Stimulated activated naive CD4-positive, alpha-beta T cell (primary cell): ENCODE data around the gene ZNF148.

Experiments
- DNase-seq, 6 experiments: peaks; one replicate each; lab custom pipeline; 2025; lab: John Stamatoyannopoulos, UW

ZNF148 gene

DNA sequence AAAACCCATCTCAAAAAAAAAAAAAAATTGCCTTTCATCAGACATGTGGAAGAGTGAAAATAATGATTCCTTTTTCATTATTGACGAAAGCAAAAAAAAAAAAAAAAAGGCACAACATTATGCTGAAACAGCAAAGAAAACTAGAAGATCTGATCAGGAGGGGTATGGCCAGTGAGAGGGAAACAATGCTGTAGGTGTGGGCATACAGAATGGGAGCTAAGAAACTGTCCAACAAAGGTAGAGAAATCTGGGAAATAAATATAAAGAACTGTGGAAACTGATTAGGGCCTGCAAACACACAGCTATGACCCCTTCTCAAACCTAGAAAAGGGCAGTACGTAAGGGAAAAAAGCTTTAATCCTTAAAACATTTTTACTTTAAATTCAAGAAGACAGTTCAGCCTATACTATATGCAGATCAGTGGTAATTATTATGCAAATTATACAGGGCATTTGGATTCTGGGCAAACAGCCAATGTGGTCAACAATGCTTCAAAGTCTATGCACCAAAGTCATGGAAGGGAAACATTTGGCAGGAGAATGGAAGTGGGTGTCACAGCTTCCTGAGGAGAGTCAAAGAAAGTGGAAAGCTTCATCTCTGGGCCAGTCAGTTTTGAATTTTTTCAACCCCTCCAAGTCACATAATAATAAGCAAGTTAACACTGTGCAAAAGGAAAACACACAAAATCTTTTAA lies 94.3 kb downstream of the ZNF148 start:
- no peak for DNase-seq

DNA sequence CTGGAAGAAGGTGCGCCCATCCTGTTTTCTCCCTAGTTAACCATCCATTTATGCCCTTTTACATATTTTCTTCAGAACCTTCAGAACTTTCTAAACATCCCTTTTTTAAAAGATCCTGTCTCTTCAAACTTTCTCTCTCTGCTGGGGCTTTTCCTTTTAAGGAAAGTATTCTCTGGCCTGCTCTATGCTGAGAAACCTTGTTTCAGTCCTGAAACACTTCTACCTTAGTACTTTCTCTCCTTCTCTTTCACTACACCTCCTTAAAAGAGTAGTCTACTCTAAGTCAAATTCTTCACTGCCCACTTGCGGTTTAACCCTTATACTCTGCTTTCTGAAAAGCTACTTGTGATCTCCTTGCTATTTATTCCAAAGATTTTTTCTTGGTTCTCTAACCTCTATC lies 97.0 kb downstream of the ZNF148 start:
- DNase-seq: no peak

DNA sequence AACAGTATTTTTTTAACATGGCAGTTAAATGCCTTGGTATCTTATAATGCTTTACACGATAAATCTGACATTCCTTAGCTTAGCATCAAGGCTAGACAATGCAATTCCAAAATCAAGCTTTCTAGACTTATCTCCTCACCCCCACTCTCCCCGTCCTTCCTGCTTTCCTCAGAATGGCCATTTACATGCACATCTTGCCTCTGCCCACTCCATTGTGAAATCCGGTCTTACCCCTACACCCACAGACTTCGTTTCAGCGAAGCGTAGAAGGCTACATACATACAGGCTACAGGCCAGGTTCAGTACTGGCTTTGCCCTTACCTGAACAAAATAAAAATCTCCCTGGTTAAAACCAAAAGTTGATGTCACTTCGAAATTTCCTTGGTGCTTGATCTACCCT lies 104.0 kb downstream of the ZNF148 start:
- no peak for DNase-seq

DNA sequence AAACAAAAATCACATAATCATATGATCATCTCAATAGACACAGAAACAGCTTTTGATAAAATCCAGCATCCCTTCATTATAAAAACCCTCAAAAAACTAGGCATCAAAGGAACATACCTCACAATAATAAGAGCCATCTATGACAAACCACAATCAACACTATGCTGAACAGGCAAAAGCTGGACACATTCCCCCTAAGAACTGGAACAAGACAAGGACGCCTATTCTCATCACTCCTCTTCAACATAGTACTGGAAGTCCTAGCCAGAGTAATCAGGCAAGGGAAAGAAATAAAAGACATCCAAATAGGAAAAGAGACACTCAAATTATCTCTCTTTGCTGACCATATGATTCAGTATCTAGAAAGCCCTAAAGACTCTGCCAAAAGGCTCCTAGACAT lies 107.7 kb downstream of the ZNF148 start:
- DNase-seq: no peak

DNA sequence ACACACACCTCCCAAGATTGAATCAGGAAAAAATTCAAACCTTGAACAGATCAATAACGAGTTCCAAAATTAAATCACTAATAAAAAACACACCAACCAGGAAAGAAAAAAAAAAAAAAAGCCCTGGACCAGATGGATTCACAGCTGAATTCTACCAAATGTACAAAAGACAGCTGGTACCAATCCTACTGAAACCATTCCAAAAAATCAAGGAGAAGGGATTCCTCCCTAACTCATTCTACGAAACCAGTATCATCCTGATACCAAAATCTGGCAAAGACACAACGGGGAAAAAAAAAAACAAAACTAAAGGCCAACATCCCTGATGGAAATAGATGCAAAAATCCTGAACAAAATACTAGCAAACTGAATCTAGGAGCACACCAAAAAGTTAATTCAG lies 108.2 kb downstream of the ZNF148 start:
- no peak for DNase-seq

DNA sequence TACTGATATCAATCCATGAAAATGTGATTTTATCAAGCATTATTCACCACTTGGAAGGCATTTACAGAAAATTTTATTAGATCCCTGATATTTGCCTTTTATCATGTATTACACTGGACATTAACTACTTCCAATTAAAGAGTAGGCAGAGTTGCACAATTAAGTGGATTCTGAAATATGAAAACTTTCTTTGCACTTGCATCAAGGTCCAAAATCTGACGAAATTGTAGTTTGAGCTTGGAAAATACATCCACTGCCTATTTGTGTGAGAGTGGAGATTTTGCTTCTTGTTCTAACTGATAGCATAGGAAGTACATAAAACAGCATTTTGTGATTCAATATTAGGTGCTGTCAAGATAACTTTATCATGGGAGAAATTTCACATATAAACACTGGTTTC lies 113.0 kb downstream of the ZNF148 start:
- DNase-seq: no peak

DNA sequence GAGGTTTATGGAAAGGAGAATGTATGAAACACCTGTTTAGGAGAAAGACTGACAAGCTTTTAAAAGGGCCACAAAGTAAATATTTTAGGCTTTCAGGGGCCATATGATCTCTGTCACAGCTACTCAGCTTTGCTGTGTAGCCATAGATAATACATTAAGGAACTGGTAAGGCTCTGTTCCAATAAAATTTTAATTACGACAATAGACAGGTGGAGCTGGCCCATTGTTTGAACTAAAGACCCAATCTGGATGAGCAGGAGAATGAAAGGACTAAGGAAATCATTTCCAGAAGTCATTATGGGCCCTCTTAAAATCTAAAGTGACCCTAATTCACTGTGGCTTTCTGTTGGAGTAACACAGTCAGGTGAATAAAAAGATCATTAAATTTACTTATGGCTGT lies 114.1 kb downstream of the ZNF148 start:
- DNase-seq: no peak

DNA sequence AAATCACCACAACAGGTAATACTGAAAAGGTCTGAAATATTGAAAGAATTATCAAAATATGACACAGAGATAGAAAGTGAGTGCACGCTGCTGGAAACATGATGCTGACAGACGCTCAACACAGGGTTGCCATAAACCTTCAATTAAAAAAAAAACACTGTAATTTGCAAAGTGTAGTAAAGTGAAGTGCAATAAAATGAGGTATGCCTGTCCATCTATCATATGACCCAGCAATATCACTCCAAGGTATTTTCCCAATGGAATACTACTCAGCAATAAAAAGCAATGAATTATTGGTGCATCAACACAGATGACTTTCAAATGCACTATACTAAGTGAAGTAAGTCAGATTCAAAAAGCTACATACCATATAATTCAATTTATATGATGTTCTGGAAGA lies 115.0 kb downstream of the ZNF148 start:
- no peak for DNase-seq

DNA sequence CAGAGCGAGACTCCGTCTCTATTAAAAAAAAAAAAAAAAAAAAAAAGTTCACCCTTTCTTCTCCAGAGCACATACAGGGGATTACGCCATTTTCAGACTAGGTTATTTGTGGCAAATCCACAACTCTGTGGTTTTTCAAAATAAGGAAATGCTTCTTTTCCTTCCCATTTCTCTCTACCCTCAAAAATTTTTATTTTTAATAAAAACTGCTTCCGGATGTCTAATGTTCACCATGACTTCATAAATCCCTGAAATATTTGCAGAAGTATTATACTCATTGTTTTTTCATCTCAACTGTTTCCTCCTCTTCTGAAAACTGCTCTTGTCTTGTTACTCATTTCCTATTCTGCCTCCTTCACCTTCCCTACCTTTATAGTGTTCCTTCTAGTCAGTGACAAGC lies 117.6 kb downstream of the ZNF148 start:
- no peak for DNase-seq

DNA sequence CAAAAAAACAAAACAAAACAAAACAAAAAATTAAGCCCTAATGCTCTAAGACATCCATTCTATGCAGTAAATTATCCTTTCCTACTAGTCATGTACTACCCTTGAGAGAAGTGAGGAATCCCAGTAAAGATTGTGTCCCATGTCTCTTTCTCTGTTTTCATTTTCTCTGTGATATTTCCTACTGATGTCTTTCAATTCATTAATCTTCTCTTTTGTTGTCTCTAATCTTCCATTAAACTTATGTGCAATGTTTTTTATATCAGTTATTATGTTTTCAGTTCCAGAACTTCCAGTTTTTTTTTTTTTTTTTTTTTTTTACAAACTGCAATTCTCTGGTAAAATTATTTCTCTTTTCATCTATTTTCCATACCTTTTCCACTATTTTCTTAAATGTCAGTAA lies 118.5 kb downstream of the ZNF148 start:
- no peak for DNase-seq

DNA sequence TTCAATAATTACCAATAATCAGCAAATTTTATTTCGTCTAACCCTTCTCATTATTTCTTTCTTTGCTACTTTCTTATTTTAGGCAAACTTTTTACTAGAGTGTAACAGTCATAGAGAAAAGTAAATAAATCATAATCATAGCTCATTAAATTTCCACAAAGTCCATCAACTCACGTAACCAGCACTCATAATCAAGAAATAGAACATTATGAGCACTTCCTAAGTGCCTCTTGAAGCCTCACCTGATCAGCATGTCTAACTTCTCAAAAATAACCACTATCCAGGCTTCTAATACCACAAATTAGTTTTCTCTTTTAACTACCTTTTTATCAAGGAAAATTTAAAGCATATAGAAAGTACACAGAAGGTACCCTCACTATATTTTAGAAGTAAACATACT lies 124.2 kb downstream of the ZNF148 start:
- no peak for DNase-seq

DNA sequence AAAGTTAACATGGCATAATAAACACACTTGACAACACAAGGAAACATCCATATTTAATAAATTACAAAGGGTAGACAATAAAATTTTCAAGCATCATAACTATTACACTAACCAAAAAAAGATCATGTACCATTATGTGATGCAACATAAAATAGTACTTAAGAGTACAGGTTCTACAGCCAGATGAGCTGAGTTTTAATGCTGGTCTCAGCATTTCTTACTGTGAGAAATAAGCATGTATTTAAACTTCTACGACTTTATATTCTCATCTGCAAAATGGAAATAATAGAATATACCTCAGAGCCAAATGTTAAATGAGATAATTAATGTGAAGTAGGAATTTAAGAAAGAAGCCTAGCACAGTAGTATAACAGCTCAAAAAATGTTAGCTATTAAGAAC lies 128.9 kb downstream of the ZNF148 start:
- no peak for DNase-seq

DNA sequence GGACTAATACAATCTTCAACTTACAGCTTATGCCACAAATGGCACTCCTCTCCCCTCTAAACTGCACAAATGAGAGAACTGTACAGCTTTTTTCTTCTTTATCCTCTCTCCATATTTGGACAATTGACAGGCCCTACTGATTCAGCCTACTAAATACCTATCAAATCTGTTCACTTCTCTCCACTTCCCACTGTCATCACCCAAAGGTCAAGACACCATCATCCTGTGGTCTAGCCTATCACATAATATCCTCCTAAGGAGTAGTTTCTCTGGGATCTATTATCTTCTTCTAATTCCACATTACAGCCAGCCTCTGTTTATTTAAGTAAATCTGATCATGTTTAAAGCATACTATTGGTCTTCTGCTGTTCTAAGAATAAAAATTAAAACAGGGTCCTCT lies 129.6 kb downstream of the ZNF148 start:
- no peak for DNase-seq

DNA sequence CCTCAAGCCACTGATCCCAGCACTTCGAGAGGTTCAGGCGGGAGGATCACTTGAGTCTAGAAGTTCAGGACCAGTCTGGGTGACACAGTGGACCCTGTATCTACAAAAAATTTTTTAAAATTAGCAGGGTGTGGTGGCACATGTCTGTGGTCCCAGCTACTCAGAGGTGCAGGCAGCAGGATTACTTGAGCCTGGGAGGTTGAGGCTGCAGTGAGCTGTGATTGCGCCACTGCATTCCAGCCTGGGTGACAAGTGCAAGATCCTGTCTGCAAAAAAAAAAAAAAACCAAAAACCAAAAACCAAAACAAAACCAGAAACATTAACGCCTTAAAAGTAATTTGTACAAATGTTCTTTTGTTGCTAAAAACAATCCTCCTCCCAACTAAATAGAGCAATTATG lies 134.6 kb downstream of the ZNF148 start:
- no peak for DNase-seq

DNA sequence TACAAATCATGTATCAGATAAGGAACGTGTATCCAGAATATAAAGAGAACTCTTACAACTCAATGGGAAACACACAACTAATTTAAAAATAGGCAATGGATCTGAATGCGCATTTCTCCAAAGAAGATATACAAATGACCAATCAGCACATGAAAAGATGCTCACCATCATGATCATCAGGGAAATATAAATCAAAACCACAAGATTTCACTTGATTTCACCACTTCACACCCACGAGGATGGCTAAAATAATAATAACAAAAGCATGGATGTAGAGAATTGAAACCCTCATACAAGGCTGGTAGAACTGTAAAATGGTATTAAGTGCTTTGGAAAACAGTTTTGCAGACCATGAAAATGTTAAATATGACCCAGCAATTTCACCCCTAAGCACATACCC lies 135.9 kb downstream of the ZNF148 start:
- DNase-seq: no peak

DNA sequence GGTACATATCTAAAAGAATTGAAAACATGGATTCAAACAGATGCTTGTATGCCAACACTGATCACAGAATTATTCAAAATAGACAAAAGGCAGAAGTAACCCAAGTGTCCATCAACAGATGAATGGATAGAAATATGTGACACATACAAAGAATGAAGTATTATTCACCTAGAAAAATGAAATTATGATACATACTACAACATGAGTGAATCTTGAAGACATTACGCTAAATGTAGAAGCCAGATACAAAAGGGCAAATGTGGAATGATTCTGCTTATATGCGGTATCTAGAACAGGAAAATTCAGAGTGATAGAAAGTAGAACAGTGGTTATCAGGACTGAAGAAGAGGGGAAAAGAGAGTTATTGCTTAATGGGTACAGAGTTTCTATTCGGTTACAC lies 136.4 kb downstream of the ZNF148 start:
- no peak for DNase-seq

DNA sequence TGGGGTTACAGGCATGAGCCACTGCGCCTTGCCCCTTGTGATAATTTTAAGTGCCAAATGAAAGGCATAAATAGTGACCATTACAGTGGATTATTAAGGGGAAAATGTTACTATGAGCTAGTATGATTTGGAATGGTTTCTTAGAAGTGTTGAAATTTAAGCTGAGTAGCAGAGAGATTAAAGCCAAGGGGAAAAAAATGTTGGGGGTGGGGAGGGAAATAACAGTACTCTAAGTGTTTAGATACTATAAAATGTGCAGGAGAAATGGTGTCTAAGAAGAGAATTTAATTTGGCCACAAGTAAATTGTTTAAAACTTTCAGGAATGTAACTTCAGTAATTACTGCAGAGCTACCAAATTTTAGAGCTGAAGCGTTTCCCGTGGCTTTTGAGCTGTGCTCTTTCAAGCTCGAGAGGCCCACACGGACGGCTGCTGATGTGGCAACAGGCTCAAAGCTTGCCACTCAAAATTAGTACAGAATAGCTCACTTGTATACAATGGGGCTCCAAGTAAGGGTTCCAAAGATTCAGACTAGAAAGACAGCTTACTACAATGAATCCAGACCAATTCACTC lies 138.7 kb downstream of the ZNF148 start:
- no peak for DNase-seq

DNA sequence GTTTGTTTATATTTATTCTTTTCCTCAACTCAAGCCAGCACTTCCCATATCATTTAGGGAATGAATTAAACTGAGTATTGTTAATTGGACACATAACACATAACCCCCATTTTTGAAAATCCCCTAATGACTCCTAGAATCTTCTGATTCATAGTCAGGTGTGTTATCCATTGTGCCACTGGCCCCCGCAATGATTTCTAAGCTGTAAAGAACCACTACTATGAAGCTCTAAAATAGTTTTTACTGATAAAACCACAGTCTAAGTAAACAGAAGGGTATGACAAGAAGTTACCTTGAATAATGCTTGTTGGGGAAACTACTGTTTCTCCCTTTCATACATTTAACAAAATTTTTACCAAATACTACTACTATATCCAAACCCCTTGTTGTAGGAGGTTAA lies 140.3 kb downstream of the ZNF148 start:
- no peak for DNase-seq

DNA sequence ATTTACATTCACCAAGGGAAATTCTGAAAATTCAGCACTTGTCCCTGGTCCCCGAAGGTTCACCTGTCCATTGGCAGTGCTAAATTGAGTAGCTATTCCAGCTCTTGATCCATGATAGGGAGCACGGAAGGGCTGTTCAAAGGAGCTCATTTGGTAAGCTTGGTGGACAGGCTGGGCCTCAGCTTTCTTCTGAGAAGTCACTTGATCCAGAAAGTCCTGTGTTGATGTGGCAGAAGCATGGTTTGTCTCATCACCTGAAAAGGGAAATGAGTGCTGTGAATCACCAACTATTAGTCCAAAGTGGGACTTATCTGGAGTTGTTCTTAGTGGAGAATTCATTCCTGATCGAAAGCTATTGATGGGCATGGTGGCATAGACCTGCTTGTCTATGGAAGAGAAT lies 142.7 kb downstream of the ZNF148 start:
- no peak for DNase-seq

DNA sequence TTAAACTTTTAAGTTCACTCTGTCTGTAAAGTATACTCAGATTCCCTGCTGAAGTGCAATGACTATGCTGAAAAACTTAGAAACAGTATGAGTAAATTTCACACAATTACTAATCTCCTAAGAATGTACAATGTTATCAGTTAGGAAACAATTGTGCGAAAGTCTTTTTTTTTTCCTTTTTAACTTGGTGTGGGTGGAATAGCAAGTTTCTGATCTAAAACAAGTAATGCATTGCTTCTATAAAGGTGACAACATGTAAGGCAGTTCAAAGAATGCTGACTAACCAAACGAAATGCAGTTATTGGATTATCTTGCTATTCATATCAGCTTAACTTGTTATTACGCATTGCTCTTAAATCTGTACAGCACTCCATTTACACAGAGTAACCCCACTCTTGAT lies 143.2 kb downstream of the ZNF148 start:
- no peak for DNase-seq

DNA sequence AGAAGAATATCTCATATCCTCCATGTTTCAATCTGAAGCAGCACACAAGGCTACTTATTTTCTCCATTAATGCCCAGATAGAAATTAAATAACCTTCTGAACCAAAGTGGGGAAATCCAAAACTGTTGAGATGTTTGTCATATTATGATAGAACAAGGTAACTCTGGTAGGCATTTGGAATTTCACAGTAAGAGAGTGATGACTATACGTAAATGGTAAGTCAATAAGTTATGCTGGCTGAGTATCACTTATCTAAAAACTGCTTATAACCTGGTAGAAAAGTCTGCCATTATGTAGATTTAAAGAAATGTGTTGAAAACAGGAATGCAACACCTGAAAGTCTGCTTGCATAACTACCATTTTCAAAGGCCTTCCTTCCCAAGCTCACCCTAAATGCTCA lies 145.4 kb downstream of the ZNF148 start:
- DNase-seq: no peak

DNA sequence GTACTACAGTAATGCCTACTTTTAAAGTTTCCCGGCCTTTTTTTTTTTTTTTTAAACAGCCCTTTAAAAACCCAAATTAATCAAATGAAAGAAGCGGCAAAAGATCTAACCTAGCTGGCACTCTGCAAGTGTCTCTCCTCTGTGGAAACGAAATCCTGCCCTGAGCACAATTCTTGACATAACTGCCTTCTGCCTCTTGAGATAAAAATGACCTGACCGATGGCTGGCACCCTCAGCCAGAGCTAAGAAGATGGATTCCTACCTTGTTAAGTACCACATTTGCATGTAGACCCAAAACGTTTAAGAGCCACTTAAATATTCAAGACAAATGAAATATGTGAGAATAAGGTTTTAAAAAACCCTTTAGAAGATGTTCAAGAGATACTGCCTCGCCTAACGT lies 146.0 kb downstream of the ZNF148 start:
- DNase-seq: no peak

DNA sequence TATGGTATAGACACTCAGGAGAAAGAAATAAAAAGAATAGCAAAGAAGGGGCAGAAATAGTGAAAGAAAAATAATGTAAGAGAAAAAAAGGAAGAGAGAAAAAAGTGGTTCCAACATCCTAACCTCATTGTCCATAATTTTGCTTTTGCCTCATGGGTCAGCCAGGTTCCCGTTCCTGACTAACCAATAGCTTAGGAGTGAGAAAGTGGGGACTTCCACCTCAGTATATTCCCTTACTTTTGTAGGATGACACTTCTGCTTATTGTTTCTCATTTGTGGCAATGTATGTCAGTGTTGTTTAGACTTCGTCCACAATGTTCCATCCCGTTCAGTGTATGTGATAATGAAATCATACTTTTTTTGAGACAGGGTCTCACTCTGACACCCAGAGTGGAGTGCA lies 153.3 kb downstream of the ZNF148 start:
- no peak for DNase-seq

DNA sequence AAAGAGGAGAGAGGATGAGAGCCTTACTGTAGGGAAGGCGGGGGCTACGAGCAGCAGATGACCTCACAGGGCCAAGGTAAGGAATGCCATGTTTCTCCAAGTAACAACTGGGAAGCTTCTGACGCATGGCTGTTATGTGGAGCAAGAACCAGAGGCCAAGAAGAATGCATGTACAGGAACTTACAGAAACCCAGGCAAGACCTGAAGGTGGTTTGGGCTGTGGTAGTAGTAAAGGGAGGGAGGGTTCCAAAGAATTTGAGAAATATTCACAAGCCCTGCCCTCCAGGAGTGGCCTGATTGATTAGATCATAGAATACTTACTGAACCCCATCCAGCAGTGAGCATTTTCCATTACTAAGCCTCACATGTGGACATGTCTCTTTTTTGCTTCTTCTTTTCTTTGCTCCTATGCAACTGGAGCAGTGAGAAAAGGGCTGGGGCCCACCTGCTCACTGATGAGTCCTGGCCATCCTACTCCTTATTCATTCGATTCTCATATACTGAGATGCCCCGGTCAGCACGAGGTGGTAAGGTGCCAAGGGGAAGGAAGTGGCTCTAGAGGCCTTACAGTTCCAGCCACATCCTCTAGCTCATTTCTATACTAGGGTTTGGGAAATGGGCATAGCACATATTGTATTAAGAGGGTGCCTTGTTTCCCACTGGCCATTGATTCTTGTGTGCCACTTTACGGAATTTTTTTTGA lies 154.2 kb downstream of the ZNF148 start:
- DNase-seq: no peak
